Colon (tissue), 2 donors: ENCODE results near the gene HOXC13.

ENCODE experiments used
- FAIRE-seq: peaks from 2 replicates; lab custom pipeline; 2012; peaks lifted over from hg19 to GRCh38; lab: Jason Lieb, UNC
- donor health status: control.
- donor health status: control.

HOXC13 gene

DNA sequence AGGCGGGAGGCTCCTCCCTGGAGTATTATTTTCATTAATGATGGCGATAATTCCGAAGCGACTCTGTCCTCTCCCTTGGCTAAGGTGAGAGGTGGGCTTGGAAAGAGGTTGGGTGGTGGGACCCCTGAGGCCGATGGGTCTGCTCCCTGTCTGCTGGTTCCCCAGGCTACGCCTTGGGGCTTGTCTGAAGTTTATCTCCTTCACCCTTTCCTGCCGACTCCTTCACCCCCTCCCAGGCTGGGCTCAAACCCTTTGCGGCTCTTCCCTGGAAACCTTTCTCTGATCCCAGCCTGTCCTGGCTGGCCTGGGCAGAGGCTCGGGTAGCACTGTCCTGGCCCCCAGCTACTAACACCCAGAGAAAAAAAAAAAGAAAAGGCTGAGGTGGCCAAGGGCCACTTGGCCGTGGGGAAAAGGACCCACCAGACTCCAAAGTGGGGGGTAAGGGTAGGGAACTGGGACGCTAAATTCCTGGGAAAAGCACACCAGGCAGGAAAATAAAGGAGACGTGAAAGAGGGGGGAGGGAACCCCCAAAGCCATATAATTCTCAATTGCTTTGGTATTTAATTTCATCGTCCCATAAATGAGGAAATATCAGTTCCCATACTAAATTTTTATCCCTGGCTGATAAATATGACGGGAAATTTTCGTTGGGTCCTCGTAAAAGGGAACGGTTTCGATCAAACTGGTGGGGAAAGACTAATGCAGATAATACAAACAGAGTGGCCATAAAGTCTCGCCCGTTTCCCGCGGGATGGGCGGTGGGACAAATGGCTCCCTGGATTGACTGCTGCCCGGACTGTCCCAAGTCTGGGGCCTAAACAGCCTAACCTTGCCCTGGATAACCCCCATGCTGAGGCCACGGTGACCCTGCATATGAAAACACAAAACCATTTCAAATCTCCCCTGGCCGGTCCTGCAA lies 44.3 kb downstream of the HOXC13 start:
- no peak for FAIRE-seq

DNA sequence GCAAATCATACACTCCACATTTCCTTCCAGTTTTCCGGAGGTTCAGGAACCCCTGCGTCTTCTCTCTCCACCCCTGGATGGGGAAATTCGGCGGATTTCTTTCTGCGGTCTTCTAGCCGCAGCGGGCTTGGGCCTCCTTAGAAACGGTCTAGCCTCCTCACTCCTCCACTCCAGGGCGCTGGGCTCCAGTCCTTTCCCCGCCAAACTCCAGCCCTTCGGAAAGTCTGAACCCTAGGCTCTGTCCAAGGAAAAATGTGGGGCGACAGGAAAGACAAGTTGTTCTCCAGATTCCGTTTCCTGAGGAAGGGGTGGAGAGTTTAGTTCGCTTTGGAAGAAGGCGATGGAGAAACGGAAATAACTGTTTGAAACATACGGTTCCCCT lies 44.9 kb downstream of the HOXC13 start:
- FAIRE-seq, result no peak

DNA sequence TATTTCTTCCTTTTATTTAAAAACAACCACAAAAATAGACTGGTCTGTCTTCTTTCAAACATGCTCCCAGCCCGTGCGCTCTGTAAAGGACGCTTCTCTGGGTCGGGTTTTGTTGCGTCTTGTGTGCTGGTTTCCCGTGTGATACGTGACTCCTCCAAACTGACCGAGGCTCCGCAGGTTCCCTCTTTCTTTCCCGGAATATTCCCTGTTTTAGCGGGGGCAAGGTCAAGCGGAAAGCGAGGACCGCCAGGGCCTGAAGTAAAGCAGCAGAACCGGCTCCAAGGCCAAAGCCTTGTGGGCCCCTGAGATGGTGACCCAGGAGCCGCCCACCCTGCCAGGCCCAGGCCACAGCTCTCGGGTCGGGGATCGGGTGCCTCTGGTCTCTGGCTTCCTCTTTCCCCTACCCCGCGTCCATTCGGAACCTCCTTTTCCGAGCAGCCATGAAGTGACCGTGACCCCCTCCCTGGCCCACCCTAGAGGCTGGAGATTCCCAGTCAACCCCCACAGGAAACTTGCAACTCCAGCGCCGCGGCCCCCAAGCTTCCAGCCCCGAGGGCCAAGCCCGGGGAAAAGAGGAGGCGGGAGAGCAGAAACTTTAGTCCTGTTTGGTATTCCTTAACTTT lies 45.4 kb downstream of the HOXC13 start:
- no peak for FAIRE-seq

DNA sequence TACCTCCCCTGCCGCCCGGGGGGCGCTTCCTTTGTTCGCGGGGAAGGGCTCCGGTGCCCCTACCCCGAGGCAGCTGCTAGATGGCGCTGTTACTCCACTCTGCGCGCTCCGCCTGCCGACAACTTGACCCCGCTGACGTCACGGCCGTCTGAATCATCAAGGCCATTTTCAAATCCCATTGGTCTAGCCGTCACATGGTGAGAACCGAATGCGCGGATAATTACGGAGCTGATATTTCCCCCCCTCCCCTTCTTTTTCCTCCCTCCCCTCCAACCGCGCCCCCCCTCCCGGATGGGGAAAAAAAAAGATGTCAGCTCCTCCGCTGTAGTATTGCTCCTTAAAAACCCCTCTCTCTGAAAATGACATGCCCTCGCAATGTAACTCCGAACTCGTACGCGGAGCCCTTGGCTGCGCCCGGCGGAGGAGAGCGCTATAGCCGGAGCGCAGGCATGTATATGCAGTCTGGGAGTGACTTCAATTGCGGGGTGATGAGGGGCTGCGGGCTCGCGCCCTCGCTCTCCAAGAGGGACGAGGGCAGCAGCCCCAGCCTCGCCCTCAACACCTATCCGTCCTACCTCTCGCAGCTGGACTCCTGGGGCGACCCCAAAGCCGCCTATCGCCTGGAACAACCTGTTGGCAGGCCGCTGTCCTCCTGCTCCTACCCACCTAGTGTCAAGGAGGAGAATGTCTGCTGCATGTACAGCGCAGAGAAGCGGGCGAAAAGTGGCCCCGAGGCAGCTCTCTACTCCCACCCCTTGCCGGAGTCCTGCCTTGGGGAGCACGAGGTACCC lies 46.5 kb downstream of the HOXC13 start, which contains the start of gene HOXC10:
HOXC10 (plus strand) TSS at position 246 of the 791 bp plus-strand sequence; CDS start at position 360, 114 bp downstream.
- FAIRE-seq, result no peak

DNA sequence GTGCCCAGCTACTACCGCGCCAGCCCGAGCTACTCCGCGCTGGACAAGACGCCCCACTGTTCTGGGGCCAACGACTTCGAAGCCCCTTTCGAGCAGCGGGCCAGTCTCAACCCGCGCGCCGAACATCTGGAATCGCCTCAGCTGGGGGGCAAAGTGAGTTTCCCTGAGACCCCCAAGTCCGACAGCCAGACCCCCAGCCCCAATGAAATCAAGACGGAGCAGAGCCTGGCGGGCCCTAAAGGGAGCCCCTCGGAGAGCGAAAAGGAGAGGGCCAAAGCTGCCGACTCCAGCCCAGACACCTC lies 47.0 kb downstream of the HOXC13 start:
- no peak for FAIRE-seq

DNA sequence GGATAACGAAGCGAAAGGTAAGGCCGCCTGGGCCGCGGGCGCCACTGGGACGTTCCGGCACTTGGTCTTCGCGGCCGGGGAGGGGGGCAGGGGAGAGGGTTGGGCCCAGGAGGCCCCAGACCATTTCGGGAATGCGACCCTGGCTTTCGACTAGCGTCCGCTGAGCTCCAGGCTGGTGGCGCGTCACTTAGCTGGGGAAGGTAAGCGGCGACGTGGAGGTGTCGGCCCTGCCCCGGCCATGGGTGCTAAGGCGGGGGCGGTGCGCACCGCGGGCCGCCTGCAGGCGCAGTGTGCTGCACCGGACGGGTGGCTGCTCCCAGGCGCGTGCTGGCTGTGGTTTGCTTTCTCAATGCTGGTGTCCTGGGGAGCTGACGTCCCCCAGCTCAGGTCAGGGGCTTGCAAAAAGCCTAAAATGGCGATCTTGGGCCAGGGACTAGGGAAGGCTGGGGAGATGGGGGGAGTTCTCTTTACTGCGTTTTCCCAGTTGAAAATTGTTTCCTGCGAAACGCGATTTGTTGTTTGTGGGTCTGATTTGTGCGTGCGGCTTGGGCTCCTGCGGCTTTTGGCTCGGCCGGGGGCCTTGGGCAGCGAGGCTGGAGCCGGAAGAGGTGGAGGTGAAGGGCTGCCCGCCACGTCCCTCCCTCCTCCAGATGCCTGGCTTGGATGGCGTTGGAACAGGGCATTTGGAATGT lies 47.5 kb downstream of the HOXC13 start:
- FAIRE-seq, result no peak

DNA sequence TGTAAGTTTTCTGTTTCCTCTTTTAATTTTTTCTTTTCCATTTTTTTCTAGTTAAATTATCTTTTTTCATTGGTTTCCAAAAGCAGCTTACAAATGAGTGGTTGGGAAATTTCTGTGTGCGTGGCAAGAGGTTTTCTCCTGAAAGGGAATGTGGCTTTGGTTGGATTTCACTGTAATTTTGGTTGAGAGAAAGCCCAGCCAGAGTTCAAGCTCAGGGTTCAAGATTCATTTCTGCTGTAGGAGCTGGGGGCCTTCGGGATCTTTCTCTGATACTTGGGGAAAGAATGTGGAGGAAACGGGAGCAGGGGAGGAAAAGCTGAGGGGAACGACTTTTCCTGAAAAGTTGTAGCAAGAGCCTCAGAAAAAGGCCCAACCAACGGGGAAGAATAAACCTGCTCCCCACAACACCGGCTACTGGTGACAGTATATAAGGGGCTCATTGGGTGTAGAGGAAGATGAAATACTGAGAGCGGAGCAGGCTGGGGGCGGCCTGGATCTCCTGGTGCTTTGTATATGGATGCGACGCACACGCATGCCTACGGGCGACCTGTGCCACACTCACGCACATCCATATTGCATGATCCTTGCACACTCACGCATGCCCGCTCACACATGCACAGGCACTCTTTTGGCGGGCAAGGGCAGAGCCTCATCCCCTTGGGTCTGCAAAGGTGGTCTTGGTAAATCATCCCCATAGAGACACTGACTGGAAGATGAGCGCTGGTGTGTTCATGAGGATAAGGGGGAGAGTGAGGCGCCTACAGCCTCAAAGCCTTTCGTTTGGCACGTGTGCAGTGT lies 48.3 kb downstream of the HOXC13 start:
- FAIRE-seq, result no peak

DNA sequence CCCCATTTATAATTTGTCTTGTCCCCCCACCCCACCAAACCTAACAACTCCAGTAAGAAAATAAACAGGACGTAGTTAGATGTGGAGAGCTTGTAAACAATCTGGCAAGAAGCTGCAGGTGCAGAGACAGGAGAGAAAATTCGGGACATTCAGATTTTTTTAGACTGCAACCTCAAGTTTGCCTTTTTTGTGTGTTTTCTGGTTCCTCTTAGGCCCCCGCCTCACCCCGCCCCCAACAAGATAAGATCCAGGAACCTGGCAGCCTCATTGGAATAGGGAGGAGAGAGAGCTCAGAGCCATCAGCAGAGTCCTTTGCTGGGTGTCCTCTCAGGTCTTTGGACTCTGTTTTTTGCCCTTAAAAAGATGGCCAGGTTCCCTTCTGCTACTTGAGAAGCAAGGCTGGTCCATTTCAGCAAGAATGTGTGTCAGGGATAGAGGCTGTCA lies 49.2 kb downstream of the HOXC13 start:
- FAIRE-seq, result no peak

DNA sequence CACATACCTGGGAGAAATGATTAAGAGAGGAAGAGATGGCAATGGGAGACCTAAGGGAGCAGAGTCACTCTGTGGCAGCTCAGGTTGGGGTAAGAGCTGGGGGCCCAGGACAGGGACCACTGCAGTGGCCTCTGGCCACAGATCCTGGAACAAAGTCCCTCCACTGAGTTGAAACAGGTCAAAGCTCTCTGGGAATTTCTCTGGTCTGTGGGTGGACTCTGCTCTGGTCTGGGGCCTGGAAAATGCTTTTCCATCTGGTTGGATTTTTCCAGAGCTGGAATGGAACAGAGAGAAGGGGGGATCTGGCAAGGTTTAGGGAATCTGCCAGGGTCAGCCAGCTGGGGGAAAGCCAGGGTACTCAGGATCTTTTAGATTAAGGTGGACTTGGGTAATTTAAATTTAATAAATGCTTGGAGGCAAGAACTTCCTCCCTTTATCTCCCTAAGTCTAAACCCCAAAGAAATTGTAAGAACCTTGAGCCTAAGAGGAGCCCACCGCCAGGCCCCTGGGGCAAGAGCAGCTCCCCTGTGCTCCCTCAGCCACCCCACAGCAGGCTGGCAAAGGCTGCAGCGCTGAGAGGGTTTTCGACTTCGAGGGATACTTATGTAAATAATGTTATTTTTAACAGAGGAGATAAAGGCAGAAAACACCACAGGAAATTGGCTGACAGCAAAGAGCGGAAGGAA lies 50.1 kb downstream of the HOXC13 start:
- FAIRE-seq, result no peak

DNA sequence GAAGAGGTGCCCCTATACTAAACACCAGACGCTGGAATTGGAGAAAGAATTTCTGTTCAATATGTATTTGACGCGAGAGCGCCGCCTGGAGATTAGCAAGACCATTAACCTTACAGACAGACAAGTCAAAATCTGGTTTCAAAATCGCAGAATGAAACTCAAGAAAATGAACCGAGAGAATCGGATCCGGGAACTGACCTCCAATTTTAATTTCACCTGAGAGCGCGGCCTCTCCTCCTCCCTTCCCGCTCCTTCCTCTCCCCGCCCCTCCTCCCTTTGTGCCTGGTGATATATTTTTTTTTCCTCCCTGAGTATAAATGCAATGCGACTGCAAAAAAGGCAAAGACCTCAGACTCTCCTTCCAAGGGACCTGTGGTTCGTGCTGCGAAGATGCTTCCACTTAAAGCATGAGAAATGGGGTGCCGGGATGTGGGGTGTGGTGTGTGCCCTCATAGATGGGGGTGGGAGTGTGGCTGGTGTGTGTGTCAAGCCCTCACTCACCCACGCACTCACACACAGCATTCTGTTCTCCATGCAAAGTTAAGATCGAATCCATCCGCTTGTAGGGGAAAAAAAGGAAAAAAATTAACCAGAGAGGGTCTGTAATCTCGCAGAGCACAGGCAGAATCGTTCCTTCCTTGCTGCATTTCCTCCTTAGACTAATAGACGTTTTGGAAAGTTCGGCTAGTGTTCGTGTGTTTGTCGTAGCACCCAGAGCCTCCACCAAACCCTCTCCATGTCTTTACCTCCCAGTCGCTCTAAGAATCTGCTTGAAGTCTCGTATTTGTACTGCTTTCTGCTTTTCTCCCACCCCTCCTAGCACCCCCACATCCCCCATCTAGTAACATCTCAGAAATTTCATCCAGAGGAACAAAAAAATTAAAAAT lies 50.8 kb downstream of the HOXC13 start:
- FAIRE-seq, result no peak

DNA sequence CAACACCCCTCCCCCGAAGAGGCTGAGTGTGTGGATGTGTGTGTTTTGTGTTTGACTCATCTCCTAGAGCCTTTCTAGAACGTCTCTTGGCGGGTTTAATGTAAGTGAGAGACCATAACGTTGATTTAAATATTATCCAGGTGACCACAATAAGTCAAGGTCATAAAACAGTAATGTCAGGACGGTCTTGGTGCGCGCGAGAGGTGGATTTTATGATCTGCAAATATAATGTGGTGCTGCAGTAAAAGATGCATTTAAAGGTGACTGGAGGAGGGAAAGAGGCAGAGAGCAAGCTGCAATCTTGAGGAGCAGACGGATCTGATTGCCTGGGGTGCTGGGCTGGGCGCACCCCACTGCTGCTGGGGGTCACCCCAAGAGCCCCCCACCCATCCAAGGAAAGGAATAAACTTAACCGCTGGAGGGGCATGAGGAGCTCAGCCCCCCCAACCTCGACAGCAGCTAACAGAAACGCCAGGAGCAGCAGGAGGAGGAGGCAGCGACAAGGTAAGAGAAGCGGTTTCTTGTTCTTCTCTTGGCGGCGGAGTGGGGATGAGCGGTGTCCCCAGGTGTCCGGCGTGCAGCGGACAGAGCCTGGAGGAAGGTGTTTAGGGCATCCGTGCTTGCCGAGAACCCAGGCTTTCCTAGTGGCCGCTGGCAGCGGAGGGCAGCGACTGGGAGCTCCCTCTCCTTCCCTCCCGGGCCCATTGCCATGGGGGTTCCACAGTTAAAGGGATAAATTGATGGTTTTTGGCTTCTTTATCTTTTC lies 51.9 kb downstream of the HOXC13 start:
- no peak for FAIRE-seq

DNA sequence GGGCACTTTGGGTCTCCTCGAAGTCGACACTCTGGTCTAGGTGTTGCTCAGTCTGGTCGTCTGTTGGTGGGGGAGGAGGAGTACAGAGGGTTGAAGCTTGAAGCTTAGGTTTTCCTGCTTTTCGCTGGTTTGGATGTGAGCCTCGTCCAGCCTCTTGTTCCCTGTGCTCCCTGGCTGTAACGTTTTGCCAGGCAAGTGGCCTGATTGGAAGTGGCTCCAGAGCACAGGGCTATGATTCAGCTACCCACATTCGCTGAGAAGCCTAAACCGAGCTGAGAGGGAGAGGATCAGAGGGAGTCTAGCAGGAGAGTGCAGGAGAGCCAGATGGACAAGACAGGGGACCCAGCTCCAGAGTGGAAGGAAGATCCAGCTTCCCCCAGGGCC lies 52.4 kb downstream of the HOXC13 start:
- no peak for FAIRE-seq

DNA sequence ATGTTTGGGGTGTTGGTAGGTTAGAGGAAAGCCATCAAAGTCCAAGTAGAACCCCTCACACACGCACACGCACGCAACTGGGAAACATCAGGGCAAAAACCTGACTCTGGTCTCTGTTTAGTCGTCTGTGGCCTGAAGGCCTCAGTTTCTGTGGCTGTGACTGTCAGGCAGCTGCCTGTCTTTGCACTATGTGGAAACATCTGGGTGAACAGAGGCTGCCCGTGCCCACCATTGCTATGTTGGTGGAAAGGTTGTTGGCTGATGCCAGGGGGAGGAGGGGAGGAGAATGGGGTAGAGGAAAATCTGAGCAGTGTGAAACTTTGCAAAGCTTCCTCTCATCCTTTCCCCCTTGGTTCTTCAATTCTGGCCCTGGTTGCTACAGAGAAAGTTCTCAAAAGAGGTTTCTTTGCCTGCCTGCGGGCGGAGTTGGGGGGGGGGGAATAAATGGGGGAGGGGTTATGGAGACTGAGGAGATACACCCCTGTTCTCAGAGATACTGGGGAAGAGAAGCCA lies 53.8 kb downstream of the HOXC13 start:
- FAIRE-seq, result no peak

DNA sequence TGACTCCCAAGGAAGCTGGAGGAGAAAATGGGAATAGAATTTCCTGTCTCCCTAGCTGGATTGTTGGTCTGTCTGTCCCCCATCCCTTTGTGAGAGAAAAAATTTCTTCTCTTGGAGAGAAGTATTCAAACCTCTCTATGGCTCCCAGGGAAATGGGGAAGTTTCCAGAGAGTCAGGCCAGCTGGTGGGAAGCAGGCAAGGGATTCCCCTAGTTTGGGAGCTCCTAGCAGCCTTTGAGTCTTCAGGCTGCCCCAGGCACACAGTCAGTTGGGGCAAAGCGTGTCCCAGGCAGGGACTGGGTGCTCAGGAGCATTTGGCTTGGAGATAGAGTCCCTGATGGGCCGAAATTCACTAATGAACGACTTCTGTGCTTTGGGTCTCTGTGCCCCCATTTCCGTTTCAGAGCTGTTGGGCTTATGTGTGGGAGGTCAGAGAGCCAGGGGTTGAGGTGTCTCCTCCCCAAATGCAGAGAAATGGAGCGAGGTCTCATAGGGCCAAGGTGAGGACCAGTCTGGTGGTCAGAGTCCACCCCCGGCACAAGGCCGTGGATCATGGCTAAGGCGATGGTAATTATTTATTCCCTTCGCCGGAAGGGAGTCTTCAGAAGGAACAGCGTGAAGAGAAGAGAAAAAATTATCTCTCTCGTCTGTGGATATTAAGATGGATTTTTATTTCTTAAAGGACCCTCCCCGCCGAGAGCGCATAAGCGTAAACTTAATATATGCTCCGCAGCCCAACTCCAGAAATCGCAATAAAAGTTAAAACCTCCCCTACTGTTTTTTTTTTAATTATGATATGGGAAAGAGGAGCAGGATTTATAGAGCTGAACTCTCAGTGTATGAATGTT lies 54.8 kb downstream of the HOXC13 start:
- FAIRE-seq, result no peak

DNA sequence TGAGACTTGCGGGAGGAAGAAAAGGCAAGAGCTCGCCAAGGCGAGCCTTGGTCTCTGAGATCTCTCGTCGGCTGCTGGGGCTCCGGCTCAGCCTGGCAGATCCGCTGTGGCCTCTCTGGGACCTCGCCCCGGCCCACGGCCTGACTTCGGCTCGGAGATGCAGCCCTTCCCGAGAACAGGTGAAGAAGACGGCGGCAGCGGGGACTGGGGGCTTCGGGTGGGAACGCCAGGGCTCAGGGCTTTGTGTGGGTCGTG lies 55.3 kb downstream of the HOXC13 start:
- FAIRE-seq, result no peak

DNA sequence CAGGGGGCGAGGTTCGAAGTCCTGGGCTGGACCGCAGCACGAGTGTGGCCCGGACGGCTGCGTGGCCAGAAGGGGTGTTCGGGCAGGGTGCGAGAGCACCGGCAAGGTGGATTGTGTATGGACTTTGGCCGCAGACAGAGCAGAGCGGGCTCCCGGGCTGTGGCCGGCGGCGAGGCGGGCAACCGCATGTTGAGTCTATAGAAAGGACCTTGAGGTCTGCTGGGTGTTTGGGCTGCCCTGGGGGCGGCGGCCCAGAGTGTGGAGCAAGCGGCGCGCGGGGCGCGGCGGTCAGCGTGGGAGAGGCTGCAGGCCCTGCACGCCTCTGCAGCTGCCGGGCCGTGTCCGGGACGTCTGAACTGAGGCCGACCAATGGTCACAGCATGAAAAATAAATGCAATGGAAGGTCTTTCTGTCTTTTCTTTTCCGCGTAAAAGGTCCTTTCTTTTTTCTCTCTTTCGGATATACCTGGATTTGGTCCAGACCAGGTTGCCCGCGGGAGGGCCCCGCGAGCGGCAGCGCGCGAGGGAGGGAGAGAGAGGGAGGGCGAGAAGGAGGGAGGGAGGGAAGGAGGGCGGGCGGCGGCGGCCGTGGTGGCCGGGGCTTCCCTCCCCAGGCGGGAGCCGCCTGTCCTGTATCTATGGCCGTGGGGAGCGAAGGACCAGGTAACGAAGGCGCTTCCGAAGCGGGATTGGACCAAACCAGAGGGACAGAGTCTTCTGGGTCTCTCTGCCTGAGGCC lies 55.8 kb downstream of the HOXC13 start:
- no peak for FAIRE-seq

DNA sequence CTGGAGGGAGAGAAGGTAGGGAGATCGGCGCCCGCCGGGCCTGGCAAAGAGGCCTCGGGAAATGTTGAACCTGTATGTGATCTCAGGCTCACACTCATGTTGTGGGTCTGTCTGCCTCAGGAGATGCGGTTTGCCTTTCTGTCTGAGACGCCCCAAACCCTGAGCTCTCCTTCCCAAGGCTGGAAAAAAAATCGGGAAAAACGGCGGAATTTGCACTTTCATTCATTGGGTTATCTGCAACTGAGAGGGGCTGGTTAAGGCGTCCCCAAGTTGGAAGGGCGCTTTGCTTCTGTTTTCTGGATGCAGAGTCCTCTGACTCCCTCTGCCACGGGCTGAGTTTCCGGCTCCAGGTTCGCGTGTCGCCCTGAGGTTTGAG lies 56.4 kb downstream of the HOXC13 start:
- FAIRE-seq, result no peak
